Endothelial cell (in vitro differentiated cells): Measurements from ENCODE around the gene ZFHX3. TPM values are rescaled to one million over a fixed set of nuclear protein-coding genes. Genes with fewer than 3 reads are reported as not detected.
A peak's percentile ranks its signal among the peaks of the same experiment; 100 is the strongest.

Source experiments
- DNase-seq: peaks from one replicate; pipeline ENCODE4 v3.0.0; 2021; ENCODE audit warnings: low spot score
- H3K27ac Mint-ChIP-seq: one replicate; pipeline ENCODE4 v1.8.0; 2021; ENCODE audit warnings: mixed read lengths, inconsistent platforms; ENCODE audit not compliant: unreplicated experiment
- H3K27me3 Mint-ChIP-seq: one replicate; pipeline ENCODE4 v1.8.0; 2021; ENCODE audit warnings: mild to moderate bottlenecking, moderate library complexity, mixed read lengths, inconsistent platforms; ENCODE audit not compliant: unreplicated experiment
- H3K36me3 Mint-ChIP-seq: one replicate; pipeline ENCODE4 v1.8.0; 2021; ENCODE audit warnings: mild to moderate bottlenecking, low read depth, mixed read lengths, inconsistent platforms; ENCODE audit not compliant: unreplicated experiment
- H3K4me1 Mint-ChIP-seq: one replicate; pipeline ENCODE4 v1.8.0; 2021; ENCODE audit warnings: mild to moderate bottlenecking, mixed read lengths, inconsistent platforms; ENCODE audit not compliant: unreplicated experiment
- H3K4me3 Mint-ChIP-seq: one replicate; pipeline ENCODE4 v1.8.0; 2021; ENCODE audit warnings: mild to moderate bottlenecking, mixed read lengths, inconsistent platforms; ENCODE audit not compliant: unreplicated experiment
- H3K9me3 Mint-ChIP-seq: one replicate; pipeline ENCODE4 v1.8.0; 2021; ENCODE audit warnings: mixed read lengths, inconsistent platforms; ENCODE audit not compliant: unreplicated experiment
- total RNA-seq: library from RNA; stranded (reverse); fragmentation: NEBNext Ultra II Directional; extraction: Animal tissue kit (Norgen Biotek cat#: 25700); gene quantifications from one replicate; pipeline ENCODE4 v1.2.1, GENCODE V29; 2021; ENCODE audit not compliant: unreplicated experiment
- TF ChIP-seq, protein P1 (sequence below): fragments of 200-600 bp; sonication (generic); IDR thresholded peaks from one replicate; pipeline ENCODE4 v1.5.0; 2021; ENCODE audit warnings: antibody characterized with exemption; ENCODE audit not compliant: unreplicated experiment

Gene ZFHX3
- total RNA-seq, 1 donor from 2014 or later = 17.7 TPM

DNA sequence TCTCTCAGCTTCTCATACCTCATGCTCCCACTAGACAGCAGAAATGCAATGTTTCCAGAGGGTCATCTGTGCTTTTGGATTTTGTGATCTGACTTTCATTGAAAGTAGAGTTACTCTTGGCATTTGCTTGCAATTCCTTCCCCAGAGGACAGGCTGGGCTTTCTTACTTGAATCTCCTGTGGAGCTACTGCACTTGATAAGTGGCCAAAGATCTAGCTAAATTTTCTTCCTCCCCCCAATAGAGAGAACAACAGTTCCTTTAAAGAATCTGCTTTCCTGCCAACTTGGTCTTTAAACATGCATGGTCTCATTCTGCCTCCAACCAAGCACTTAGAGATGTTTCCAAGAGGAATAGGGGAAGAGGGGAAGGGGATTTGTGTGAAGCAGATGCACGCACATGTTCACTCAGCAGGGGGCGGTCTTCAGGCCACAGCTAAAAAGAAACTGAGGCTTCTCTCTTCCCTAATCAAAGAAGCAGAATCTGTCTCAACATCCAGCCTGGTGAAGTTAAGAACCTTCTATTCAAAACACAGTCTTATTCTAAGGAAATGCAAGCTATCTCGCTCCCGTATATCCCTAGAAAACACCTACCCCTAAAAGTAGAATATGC is 229.6 kb downstream of the ZFHX3 start:
- H3K36me3 Mint-ChIP-seq = no peaks in the 10 kb centered on the region
- peaks cover 3% of the 10 kb centered on the region for H3K27me3 Mint-ChIP-seq
- no peak overlapping the region for H3K4me3 Mint-ChIP-seq
- DNase-seq = peak; percentile 23
- no peaks in the 10 kb centered on the region for H3K9me3 Mint-ChIP-seq
- TF ChIP-seq, protein P1, sequence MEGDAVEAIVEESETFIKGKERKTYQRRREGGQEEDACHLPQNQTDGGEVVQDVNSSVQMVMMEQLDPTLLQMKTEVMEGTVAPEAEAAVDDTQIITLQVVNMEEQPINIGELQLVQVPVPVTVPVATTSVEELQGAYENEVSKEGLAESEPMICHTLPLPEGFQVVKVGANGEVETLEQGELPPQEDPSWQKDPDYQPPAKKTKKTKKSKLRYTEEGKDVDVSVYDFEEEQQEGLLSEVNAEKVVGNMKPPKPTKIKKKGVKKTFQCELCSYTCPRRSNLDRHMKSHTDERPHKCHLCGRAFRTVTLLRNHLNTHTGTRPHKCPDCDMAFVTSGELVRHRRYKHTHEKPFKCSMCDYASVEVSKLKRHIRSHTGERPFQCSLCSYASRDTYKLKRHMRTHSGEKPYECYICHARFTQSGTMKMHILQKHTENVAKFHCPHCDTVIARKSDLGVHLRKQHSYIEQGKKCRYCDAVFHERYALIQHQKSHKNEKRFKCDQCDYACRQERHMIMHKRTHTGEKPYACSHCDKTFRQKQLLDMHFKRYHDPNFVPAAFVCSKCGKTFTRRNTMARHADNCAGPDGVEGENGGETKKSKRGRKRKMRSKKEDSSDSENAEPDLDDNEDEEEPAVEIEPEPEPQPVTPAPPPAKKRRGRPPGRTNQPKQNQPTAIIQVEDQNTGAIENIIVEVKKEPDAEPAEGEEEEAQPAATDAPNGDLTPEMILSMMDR = peak; percentile 66
- H3K27ac Mint-ChIP-seq = no peak overlapping the region
- no peaks in the 10 kb centered on the region for H3K4me1 Mint-ChIP-seq

DNA sequence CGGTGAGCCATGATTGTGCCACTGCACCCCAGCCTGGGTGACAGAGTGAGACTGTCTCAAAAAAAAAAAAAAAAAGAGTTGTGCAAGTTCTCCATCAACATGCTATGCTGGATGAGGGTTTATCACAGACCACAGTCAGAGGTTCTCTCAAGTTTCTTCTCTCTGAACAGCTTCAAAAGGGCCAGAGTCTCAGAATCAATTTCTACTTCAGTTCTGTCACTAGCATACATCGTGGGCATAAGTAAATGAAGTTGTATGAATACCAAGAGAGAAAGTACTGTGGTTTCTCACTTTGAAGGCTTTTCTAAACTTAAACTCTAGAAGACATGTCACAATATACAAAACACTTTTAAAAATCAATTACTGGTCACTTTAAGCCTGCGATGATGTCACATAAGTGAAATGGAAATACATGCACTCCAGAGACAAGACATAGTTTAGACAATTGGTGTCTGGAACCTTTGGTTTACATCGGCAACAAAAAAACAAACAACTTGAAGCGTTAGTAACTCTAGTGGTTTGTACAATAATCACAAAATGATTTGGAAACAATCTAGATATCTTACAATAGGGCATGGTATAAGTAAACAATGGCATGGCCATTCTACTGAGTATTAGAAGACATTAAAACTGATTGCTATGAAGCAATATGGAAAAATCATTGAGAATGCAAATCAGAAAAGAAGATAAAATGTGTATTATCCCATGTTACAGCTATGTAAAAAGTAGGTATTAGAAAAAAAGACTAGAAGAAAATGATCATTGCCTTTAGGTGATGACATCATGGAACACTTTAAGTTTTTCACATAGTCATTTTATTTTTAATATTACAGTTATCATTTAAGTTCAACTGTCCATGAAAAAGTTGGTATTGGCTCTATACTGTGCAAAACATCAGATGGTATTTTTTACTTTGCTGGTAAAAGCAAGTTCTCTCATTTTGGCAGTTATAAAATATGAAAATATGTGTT is 232.3 kb downstream of the ZFHX3 start:
- Mint-ChIP-seq H3K9me3 (no peaks in the 10 kb centered on the region), H3K4me1 (no peaks in the 10 kb centered on the region), H3K27me3 (peaks cover 3% of the 10 kb centered on the region), H3K4me3 (no peak overlapping the region), H3K36me3 (no peaks in the 10 kb centered on the region), H3K27ac (no peak overlapping the region)
- TF ChIP-seq, protein P1 = no peak
- DNase-seq = no peak

- Mint-ChIP-seq H3K9me3 (no peaks in the 10 kb centered on the region), H3K36me3 (no peaks in the 10 kb centered on the region), H3K4me3 (no peak overlapping the region), H3K27me3 (peaks cover 4% of the 10 kb centered on the region), H3K27ac (no peak overlapping the region), H3K4me1 (no peaks in the 10 kb centered on the region)
- TF ChIP-seq, protein P1 = no peak
- DNase-seq = no peak
These were observed 233.7 kb downstream of the ZFHX3 start for GRCh38 chr16:72814226-72814625.

DNA sequence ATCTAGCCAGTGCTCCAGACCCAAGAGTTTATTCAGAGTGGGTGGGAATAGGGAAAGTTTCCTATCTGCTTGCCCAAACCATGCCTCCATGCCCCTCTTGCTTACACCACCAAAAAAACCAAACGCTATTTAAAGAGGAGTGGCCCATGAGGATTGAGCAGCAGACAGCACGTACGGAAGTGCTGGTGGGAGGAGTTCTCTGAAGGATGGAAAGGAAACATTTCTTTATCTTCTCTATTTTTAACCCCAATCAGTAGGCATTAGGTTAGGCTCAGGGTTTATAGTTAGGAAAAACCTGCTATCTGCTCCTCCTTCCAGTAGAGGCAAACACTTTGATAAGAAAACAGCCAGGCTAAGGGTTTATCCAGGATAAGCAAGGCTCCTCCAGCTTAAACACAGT is 235.3 kb downstream of the ZFHX3 start:
- Mint-ChIP-seq H3K9me3 (no peaks in the 10 kb centered on the region), H3K4me3 (no peak overlapping the region), H3K36me3 (no peaks in the 10 kb centered on the region), H3K27ac (no peak overlapping the region), H3K4me1 (no peaks in the 10 kb centered on the region), H3K27me3 (peaks cover 4% of the 10 kb centered on the region)
- DNase-seq = no peak
- TF ChIP-seq, protein P1 = no peak

GRCh38 chr16:72811876-72812275 is 236.1 kb downstream of the ZFHX3 start:
- no peaks in the 10 kb centered on the region for H3K9me3 Mint-ChIP-seq
- peaks cover 1% of the 10 kb centered on the region for H3K27me3 Mint-ChIP-seq
- no peak overlapping the region for H3K4me3 Mint-ChIP-seq
- H3K27ac Mint-ChIP-seq = no peak overlapping the region
- TF ChIP-seq, protein P1 = no peak
- H3K4me1 Mint-ChIP-seq = no peaks in the 10 kb centered on the region
- H3K36me3 Mint-ChIP-seq = no peaks in the 10 kb centered on the region
- no peak for DNase-seq
